Measurements from ENCODE around the gene NPC2. TPM values are rescaled to one million over a fixed set of nuclear protein-coding genes. Genes with fewer than 3 reads are reported as not detected.
A peak's percentile ranks its signal among the peaks of the same experiment; 100 is the strongest.

NPC2 gene
- total RNA-seq, 2 donors from 2014 or later: 406 to 455 TPM

DNA sequence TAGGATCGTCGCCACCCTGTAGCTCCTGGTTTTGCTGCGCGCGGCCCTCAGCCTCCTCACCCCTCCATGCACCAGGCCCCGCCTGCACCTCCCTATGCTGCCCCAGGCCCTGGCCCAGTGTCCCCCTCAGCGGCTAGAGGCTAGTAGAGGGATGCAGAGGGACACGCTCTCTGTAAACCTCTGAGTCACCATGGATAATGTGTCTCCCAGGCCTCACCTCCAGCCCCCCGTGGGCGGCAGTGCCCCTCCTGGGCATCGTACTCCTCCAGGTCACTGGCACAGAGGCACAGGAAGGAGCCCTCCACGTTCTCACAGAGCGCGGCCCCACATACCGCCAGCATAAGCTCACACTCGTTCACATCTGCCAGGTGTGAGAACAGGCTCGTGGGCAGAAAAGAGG, 12.7 kb upstream of the NPC2 start:
- DNase-seq (ENCODE audit: low spot score): no peak
- TF ChIP-seq, protein P1, sequence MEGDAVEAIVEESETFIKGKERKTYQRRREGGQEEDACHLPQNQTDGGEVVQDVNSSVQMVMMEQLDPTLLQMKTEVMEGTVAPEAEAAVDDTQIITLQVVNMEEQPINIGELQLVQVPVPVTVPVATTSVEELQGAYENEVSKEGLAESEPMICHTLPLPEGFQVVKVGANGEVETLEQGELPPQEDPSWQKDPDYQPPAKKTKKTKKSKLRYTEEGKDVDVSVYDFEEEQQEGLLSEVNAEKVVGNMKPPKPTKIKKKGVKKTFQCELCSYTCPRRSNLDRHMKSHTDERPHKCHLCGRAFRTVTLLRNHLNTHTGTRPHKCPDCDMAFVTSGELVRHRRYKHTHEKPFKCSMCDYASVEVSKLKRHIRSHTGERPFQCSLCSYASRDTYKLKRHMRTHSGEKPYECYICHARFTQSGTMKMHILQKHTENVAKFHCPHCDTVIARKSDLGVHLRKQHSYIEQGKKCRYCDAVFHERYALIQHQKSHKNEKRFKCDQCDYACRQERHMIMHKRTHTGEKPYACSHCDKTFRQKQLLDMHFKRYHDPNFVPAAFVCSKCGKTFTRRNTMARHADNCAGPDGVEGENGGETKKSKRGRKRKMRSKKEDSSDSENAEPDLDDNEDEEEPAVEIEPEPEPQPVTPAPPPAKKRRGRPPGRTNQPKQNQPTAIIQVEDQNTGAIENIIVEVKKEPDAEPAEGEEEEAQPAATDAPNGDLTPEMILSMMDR (IDR thresholded peaks at IDR 0.05): no peak
- H3K36me3 ChIP-seq: peaks cover 91% of the 10 kb centered on the region

DNA sequence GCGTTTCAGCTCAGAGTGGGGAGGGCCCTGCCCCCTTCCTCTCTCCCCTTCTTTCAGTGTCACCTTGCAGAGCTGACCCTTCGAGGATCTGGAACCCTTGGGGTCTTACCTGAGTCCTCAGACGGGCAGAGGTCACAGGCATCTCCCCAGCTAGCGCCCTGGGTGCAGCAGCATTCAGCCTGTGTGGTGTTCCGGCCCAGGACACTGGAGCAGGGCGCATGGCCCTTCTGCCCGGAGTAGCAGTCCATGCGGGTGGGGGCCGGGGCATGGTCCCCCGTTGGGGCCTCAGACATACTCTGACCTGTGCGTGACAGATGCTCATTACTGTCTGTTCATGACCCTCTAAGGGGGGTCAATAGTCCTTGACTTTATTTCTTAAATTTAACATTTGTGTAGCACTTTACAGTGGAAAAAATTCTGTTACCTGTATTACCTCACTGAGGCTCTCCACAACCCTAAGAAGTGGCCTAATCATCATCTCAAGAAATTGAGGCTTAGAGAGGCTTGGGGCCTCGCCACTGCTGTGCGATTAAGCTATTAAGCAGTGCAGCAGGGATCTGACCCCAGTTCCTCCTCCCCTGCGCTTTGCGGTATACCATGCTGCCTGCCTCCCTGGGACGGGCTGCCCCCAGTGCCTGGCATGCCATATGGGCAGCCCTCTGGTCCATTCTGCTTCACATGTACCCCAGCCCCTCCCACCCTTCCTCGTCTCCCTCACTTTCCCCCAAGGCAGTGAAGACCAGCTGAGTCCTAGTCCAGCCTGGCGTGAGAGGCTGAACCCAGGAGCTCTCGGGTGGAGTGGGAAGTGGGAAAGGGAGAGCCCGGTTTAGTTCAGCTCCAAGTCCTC, 12.0 kb upstream of the NPC2 start:
- Histone ChIP-seq H3K9me3 (no peaks in the 10 kb centered on the region), H3K4me1 (ENCODE audit: control insufficient read depth in 1 of 2, low read depth in 2 of 2) (peaks cover 0 to 4% of the 10 kb centered on the region in 2 donors), H3K27ac (no peak overlapping the region), H3K36me3 (peaks cover 94% of the 10 kb centered on the region), H3K27me3 (replicated peaks; ENCODE audit: insufficient read depth) (no peaks in the 10 kb centered on the region), H3K4me3 (no peak overlapping the region)
- TF ChIP-seq, protein P1 (IDR thresholded peaks at IDR 0.05): no peak
- DNase-seq (ENCODE audit: low spot score) (no peak), ATAC-seq (ENCODE audit: insufficient number of reproducible peaks, low FRiP score, low read depth) (no peak)

More for the DNA sequence above, 12.7 kb upstream of the NPC2 start:
- no peak for ATAC-seq (ENCODE audit: insufficient number of reproducible peaks, low FRiP score, low read depth)
- Histone ChIP-seq H3K9me3 (no peaks in the 10 kb centered on the region), H3K4me1 (ENCODE audit: control insufficient read depth in 1 of 2, low read depth in 2 of 2) (peaks cover 0 to 11% of the 10 kb centered on the region in 2 donors), H3K4me3 (no peak overlapping the region), H3K27ac (peak overlapping the region in 1 of 2 donors; percentile 50), H3K27me3 (replicated peaks; ENCODE audit: insufficient read depth) (no peaks in the 10 kb centered on the region)

DNA sequence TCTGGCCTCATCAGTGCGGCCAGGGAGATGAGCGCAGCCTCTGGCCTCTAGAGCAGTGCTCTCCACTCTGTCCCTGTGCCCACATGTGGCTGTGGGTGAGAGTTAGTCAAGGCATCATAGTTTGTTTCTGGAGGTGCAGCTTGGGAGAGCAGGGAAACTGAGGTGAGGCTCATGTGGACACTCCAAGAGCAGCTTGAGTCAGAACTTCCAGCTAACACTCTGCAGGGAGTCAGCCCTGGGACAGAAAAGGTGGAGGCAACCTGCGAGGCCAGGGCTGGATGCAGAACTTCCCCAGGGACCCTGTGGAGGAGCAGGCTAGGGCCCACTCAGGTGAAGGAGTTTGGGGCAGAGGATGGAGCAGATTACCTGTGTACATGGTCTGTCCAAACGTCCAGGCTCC, 11.3 kb upstream of the NPC2 start:
- H3K9me3 ChIP-seq: no peaks in the 10 kb centered on the region
- H3K36me3 ChIP-seq: peaks cover 92% of the 10 kb centered on the region
- no peak overlapping the region for H3K27ac ChIP-seq
- DNase-seq (ENCODE audit: low spot score) (no peak), ATAC-seq (ENCODE audit: insufficient number of reproducible peaks, low FRiP score, low read depth) (no peak)
- H3K4me1 ChIP-seq (ENCODE audit: control insufficient read depth in 1 of 2, low read depth in 2 of 2): peaks cover 0 to 4% of the 10 kb centered on the region in 2 donors
- no peaks in the 10 kb centered on the region for H3K27me3 ChIP-seq (replicated peaks; ENCODE audit: insufficient read depth)
- TF ChIP-seq, protein P1 (IDR thresholded peaks at IDR 0.05): no peak
- no peak overlapping the region for H3K4me3 ChIP-seq

DNA sequence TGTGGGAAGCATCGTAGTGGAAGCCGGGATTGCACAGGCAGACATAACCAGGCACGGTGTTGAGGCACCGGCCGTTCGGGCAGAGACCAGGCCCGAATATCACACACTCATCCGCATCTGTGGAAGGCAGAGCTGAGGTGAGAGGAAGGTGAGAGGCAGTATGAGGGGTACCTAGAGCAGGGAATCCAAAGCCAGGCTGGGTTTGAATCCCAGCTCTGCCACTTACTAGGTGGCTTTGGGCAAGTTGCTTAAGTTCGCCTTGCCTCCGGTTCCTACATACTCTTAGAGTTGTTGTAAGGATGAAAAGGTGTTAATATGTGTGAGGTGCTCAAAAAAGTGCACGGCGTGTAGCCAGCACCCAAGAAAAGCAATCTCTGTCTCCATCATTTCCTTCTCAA, 10.8 kb upstream of the NPC2 start:
- no peak overlapping the region for H3K27ac ChIP-seq
- H3K36me3 ChIP-seq: peaks cover 87% of the 10 kb centered on the region
- H3K9me3 ChIP-seq: no peaks in the 10 kb centered on the region

DNA sequence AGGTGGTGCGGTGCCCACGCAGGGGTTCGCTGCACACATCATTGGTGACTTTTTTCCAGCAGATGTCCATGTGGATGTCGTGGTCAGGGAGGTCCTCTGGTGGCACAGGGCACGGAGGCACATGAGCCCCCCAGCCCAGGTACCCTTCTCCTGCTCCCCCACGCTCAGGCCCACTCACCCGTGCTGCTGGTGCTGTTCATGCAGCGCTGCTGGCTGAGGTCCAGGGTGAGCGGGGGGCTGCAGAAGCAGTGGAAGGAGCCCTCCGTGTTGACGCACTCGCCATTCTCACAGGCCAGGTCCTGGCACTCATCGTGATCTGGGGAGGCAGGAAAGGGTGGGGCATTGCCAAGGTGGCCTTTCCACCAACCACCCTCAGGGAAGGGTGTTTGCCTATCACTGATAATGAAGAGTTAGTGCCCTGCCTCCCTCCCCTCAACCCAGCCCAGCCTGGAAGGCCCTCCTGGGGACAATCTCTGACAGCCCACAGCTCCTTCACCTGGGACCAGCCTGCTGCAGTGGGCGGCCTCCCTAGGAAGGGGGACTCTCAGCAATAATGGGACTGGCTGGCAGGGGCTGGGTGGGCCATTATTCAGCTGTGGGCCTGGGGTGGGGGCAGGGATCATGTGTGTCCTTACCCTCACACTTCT, 10.3 kb upstream of the NPC2 start:
- Histone ChIP-seq H3K9me3 (no peaks in the 10 kb centered on the region), H3K4me1 (ENCODE audit: control insufficient read depth in 1 of 2, low read depth in 2 of 2) (peaks cover 0 to 4% of the 10 kb centered on the region in 2 donors), H3K36me3 (peaks cover 82% of the 10 kb centered on the region), H3K27me3 (replicated peaks; ENCODE audit: insufficient read depth) (no peaks in the 10 kb centered on the region), H3K27ac (no peak overlapping the region), H3K4me3 (no peak overlapping the region)
- TF ChIP-seq, protein P1 (IDR thresholded peaks at IDR 0.05): no peak
- DNase-seq (ENCODE audit: low spot score) (no peak), ATAC-seq (ENCODE audit: insufficient number of reproducible peaks, low FRiP score, low read depth) (no peak)

More for the DNA sequence above, 10.8 kb upstream of the NPC2 start:
- Histone ChIP-seq H3K4me1 (ENCODE audit: control insufficient read depth in 1 of 2, low read depth in 2 of 2) (peaks cover 0 to 4% of the 10 kb centered on the region in 2 donors), H3K4me3 (no peak overlapping the region), H3K27me3 (replicated peaks; ENCODE audit: insufficient read depth) (no peaks in the 10 kb centered on the region)
- TF ChIP-seq, protein P1 (IDR thresholded peaks at IDR 0.05): no peak
- ATAC-seq (ENCODE audit: insufficient number of reproducible peaks, low FRiP score, low read depth): no peak
- no peak for DNase-seq (ENCODE audit: low spot score)

All from thoracic aorta (tissue), 2 donors.